Gastrocnemius medialis (tissue), 4 donors: ENCODE data around the gene ERC2. TPM values are rescaled to one million over a fixed set of nuclear protein-coding genes. Genes with fewer than 3 reads are reported as not detected.

Experiments used
- ATAC-seq, 2 donors: fragments of 150-250 bp; one replicate each; pipeline ENCODE4 v1.9.1; 2016
- DNase-seq, 2 donors: peaks; one replicate each; pipeline ENCODE4 v3.0.0-alpha.2; 2019
- H3K27ac ChIP-seq, 4 donors: fragments of 200-600 bp; sonication (generic); 1 replicate in 1 of 4; 2 replicates in 3 of 4; pipeline ENCODE4 v1.5.1; 2016 to 2018; ENCODE audit warnings: mild to moderate bottlenecking in 2 of 4, moderate library complexity in 1 of 4
- H3K27me3 ChIP-seq, 3 donors: fragments of 200-600 bp; sonication (generic) in 2 of 3; 1 replicate in 1 of 3; 2 replicates in 2 of 3; pipeline versions ENCODE4 v1.5.1 to v1.6.0; 2016 to 2019; ENCODE audit warnings: mild to moderate bottlenecking in 1 of 3, moderate library complexity in 1 of 3
- H3K36me3 ChIP-seq, 2 donors: fragments of 200-600 bp; sonication (generic) in 1 of 2; one replicate each; pipeline ENCODE4 v1.5.1; 2017 to 2018
- H3K4me1 ChIP-seq, 2 donors: fragments of 200-600 bp; sonication (generic) in 1 of 2; one replicate each; pipeline ENCODE4 v1.5.1; 2016 to 2017; ENCODE audit warnings: mild to moderate bottlenecking in 2 of 2
- H3K4me3 ChIP-seq, 4 donors: fragments of 200-600 bp; sonication (generic) in 3 of 4; 1 replicate in 1 of 4; 2 replicates in 3 of 4; pipeline ENCODE4 v1.5.1; 2016 to 2019; ENCODE audit warnings: mild to moderate bottlenecking in 2 of 4
- H3K9me3 ChIP-seq, 3 donors: fragments of 200-600 bp; sonication (generic) in 2 of 3; 1 replicate in 1 of 3; 2 replicates in 2 of 3; pipeline ENCODE4 v1.5.1; 2016 to 2019
- CTCF ChIP-seq, 5 experiments: fragments of 450-650 bp in 3 of 5; fragments of 200-600 bp in 2 of 5; sonication (generic) in 2 of 5; IDR thresholded peaks in 4 of 5; conservative IDR thresholded peaks in 1 of 5; 1 replicate in 4 of 5; 2 replicates in 1 of 5; pipeline ENCODE4 v1.5.1; 2016 to 2019; ENCODE audit warnings: antibody characterized with exemption in 5 of 5, mild to moderate bottlenecking in 3 of 5, moderate library complexity in 3 of 5
- POLR2A ChIP-seq, 2 donors: fragments of 450-650 bp; IDR thresholded peaks; one replicate each; pipeline ENCODE4 v1.6.1; 2017; ENCODE audit warnings: antibody characterized with exemption in 2 of 2, mild to moderate bottlenecking in 2 of 2, moderate library complexity in 2 of 2
- in situ Hi-C, 4 donors: fragments of 200-750 bp; cut with MboI; loops; one replicate each; pipeline versions ENCODE4 v1.15.0 to v1.8.0; 2017; ENCODE audit warnings: low sequenced_read_pairs in 4 of 4
- intact Hi-C: fragments of 100-400 bp; cut with DNase I; formaldehyde crosslinking; loops from one replicate; pipeline ENCODE4 v1.15.1; 2023; ENCODE audit warnings: low total_unique reads
- total RNA-seq, 4 donors: library from RNA; depleted of rRNA; stranded (reverse); fragments of >200 nt; gene quantifications; one replicate each; pipeline versions ENCODE4 v1.1.0 to v1.2.3, GENCODE V29; 2016

ERC2 gene
- total RNA-seq, 4 donors from 2014 or later: not detected

- Histone ChIP-seq H3K4me1 (peaks cover 0 to 4% of the 10 kb centered on the region in 2 donors), H3K4me3 (no peak overlapping the region), H3K9me3 (no peaks in the 10 kb centered on the region), H3K36me3 (no peaks in the 10 kb centered on the region), H3K27ac (no peak overlapping the region), H3K27me3 (no peaks in the 10 kb centered on the region)
- DNase-seq (no peak), ATAC-seq (no peak)
- intact Hi-C loops: no loop called here
- TF ChIP-seq CTCF (IDR thresholded peaks at IDR 0.05 in 4 of 5, conservative IDR thresholded peaks at IDR 0.05 in 1 of 5) (no peak), POLR2A (IDR thresholded peaks at IDR 0.05) (no peak)
- in situ Hi-C loops: no loop called here
These were observed 994.5 kb downstream of the ERC2 start for GRCh38 chr3:55473788-55474187.

- DNase-seq: no peak
- TF ChIP-seq CTCF (IDR thresholded peaks at IDR 0.05 in 4 of 5, conservative IDR thresholded peaks at IDR 0.05 in 1 of 5): no peak
- no peak for TF ChIP-seq POLR2A (IDR thresholded peaks at IDR 0.05)
- Histone ChIP-seq H3K9me3 (no peaks in the 10 kb centered on the region), H3K4me3 (no peak overlapping the region), H3K27ac (no peak overlapping the region), H3K4me1 (peaks cover 0 to 4% of the 10 kb centered on the region in 2 donors), H3K36me3 (no peaks in the 10 kb centered on the region), H3K27me3 (no peaks in the 10 kb centered on the region)
- no peak for ATAC-seq
- intact Hi-C loops: no loop called here
- in situ Hi-C loops: no loop called here
These were observed 996.6 kb downstream of the ERC2 start for GRCh38 chr3:55471522-55472280.

- ATAC-seq: no peak
- no peak for DNase-seq
- intact Hi-C loops (no loop called here), in situ Hi-C loops (no loop called here)
- H3K4me1 ChIP-seq: peaks cover 0 to 4% of the 10 kb centered on the region in 2 donors
- no peaks in the 10 kb centered on the region for H3K36me3 ChIP-seq
- H3K9me3 ChIP-seq: no peaks in the 10 kb centered on the region
- TF ChIP-seq POLR2A (IDR thresholded peaks at IDR 0.05) (no peak), CTCF (IDR thresholded peaks at IDR 0.05 in 4 of 5, conservative IDR thresholded peaks at IDR 0.05 in 1 of 5) (no peak)
- H3K4me3 ChIP-seq: no peak overlapping the region
- no peak overlapping the region for H3K27ac ChIP-seq
- H3K27me3 ChIP-seq: no peaks in the 10 kb centered on the region
These were observed 997.2 kb downstream of the ERC2 start for GRCh38 chr3:55471084-55471483.

- no peaks in the 10 kb centered on the region for H3K36me3 ChIP-seq
- TF ChIP-seq CTCF (IDR thresholded peaks at IDR 0.05 in 4 of 5, conservative IDR thresholded peaks at IDR 0.05 in 1 of 5) (no peak), POLR2A (IDR thresholded peaks at IDR 0.05) (no peak)
- H3K4me1 ChIP-seq: peaks cover 0 to 4% of the 10 kb centered on the region in 2 donors
- intact Hi-C loops (no loop called here), in situ Hi-C loops (no loop called here)
- H3K9me3 ChIP-seq: no peaks in the 10 kb centered on the region
- no peaks in the 10 kb centered on the region for H3K27me3 ChIP-seq
- DNase-seq (no peak), ATAC-seq (no peak)
- H3K4me3 ChIP-seq: no peak overlapping the region
- H3K27ac ChIP-seq: no peak overlapping the region
These were observed 998.2 kb downstream of the ERC2 start for GRCh38 chr3:55469957-55470526.
